Gastrocnemius medialis (tissue), 4 donors: ENCODE results near the gene IARS2.

Experiments
- POLR2A ChIP-seq, 2 donors: fragments of 450-650 bp; IDR thresholded peaks; one replicate each; pipeline ENCODE4 v1.6.1; 2017; ENCODE audit warnings: antibody characterized with exemption in 2 of 2, mild to moderate bottlenecking in 2 of 2, moderate library complexity in 2 of 2
- TF ChIP-seq, protein P1 (sequence below), 5 experiments: fragments of 450-650 bp in 3 of 5; fragments of 200-600 bp in 2 of 5; sonication (generic) in 2 of 5; IDR thresholded peaks in 4 of 5; conservative IDR thresholded peaks in 1 of 5; 1 replicate in 4 of 5; 2 replicates in 1 of 5; pipeline ENCODE4 v1.5.1; 2016 to 2019; ENCODE audit warnings: antibody characterized with exemption in 5 of 5, mild to moderate bottlenecking in 3 of 5, moderate library complexity in 3 of 5

- TF ChIP-seq, protein P1, sequence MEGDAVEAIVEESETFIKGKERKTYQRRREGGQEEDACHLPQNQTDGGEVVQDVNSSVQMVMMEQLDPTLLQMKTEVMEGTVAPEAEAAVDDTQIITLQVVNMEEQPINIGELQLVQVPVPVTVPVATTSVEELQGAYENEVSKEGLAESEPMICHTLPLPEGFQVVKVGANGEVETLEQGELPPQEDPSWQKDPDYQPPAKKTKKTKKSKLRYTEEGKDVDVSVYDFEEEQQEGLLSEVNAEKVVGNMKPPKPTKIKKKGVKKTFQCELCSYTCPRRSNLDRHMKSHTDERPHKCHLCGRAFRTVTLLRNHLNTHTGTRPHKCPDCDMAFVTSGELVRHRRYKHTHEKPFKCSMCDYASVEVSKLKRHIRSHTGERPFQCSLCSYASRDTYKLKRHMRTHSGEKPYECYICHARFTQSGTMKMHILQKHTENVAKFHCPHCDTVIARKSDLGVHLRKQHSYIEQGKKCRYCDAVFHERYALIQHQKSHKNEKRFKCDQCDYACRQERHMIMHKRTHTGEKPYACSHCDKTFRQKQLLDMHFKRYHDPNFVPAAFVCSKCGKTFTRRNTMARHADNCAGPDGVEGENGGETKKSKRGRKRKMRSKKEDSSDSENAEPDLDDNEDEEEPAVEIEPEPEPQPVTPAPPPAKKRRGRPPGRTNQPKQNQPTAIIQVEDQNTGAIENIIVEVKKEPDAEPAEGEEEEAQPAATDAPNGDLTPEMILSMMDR (IDR thresholded peaks at IDR 0.05 in 4 of 5, conservative IDR thresholded peaks at IDR 0.05 in 1 of 5), result no peak
- TF ChIP-seq POLR2A (IDR thresholded peaks at IDR 0.05), result no peak
Measured at GRCh38 chr1:220149742-220150141, 55.8 kb downstream of the IARS2 start.
